GM19395 (cell line): ENCODE data around the gene GRK2.

ENCODE experiments used
- ATAC-seq: cut with Tn5 transposase; IDR thresholded peaks from one replicate; pipeline ENCODE4 v1.9.1; 2021; ENCODE audit warnings: mild to moderate bottlenecking, moderate library complexity; ENCODE audit not compliant: unreplicated experiment

Gene GRK2

GRCh38 chr11:67280788-67281551, 14.7 kb downstream of the GRK2 start:
- ATAC-seq, result no peak

- ATAC-seq, result no peak
These were observed 15.4 kb downstream of the GRK2 start for GRCh38 chr11:67281552-67282150.

- ATAC-seq, result no peak
These were observed 16.0 kb downstream of the GRK2 start for GRCh38 chr11:67282155-67282875.

- no peak for ATAC-seq
These were observed 16.7 kb downstream of the GRK2 start for GRCh38 chr11:67282876-67283371.

- no peak for ATAC-seq
These were observed 17.2 kb downstream of the GRK2 start for GRCh38 chr11:67283481-67283963.

- ATAC-seq, result no peak
These were observed 18.7 kb downstream of the GRK2 start for GRCh38 chr11:67284811-67285540.

GRCh38 chr11:67285541-67286498, 19.5 kb downstream of the GRK2 start:
- ATAC-seq, result no peak

GRCh38 chr11:67286621-67287333, 20.5 kb downstream of the GRK2 start:
- ATAC-seq, result no peak

- no peak for ATAC-seq
These were observed 21.3 kb downstream of the GRK2 start for GRCh38 chr11:67287355-67288197.

GRCh38 chr11:67288198-67288451, 21.9 kb downstream of the GRK2 start:
- ATAC-seq, result no peak

- peak; percentile 66 for ATAC-seq
These were observed 22.4 kb downstream of the GRK2 start for GRCh38 chr11:67288452-67289225.

GRCh38 chr11:67289226-67289650, 23.0 kb downstream of the GRK2 start, which contains the start of gene ANKRD13D:
TSS of gene ANKRD13D (plus strand) at chr11:67289303. CDS start at chr11:67289461, 158 bp downstream.
- peak; percentile 6 for ATAC-seq

GRCh38 chr11:67289651-67290479, 23.6 kb downstream of the GRK2 start:
- no peak for ATAC-seq

GRCh38 chr11:67290801-67291200, 24.5 kb downstream of the GRK2 start:
- no peak for ATAC-seq

- no peak for ATAC-seq
These were observed 25.5 kb downstream of the GRK2 start for GRCh38 chr11:67291481-67292381.

- ATAC-seq, result no peak
These were observed 26.4 kb downstream of the GRK2 start for GRCh38 chr11:67292671-67293070.
